Effector CD4-positive, alpha-beta T cell (primary cell): ENCODE data around the gene USP9Y.

Experiments used
- DNase-seq: peaks from one replicate; pipeline ENCODE4 v3.0.0-alpha.2; 2020

USP9Y gene

GRCh38 chrY:12793999-12794398 lies 93.0 kb downstream of the USP9Y start:
- no peak for DNase-seq

GRCh38 chrY:12808046-12808445 lies 107.0 kb downstream of the USP9Y start:
- DNase-seq: no peak

GRCh38 chrY:12809034-12809433 lies 108.0 kb downstream of the USP9Y start:
- no peak for DNase-seq

GRCh38 chrY:12823408-12823807 lies 122.4 kb downstream of the USP9Y start:
- no peak for DNase-seq

- no peak for DNase-seq
Measured at GRCh38 chrY:12826791-12827190, 125.8 kb downstream of the USP9Y start.

- no peak for DNase-seq
Measured at GRCh38 chrY:12833284-12833683, 132.3 kb downstream of the USP9Y start.

- no peak for DNase-seq
Measured at GRCh38 chrY:12837550-12837949, 136.5 kb downstream of the USP9Y start.

GRCh38 chrY:12841368-12841767 lies 140.3 kb downstream of the USP9Y start:
- DNase-seq: no peak

GRCh38 chrY:12846793-12847192 lies 145.8 kb downstream of the USP9Y start:
- no peak for DNase-seq

- DNase-seq: no peak
Measured at GRCh38 chrY:12855791-12856275, 154.8 kb downstream of the USP9Y start.

GRCh38 chrY:12867960-12868359 lies 166.9 kb downstream of the USP9Y start:
- DNase-seq: no peak

GRCh38 chrY:12896973-12897372 lies 195.9 kb downstream of the USP9Y start:
- no peak for DNase-seq

- DNase-seq: no peak
Measured at GRCh38 chrY:12898604-12899003, 197.6 kb downstream of the USP9Y start.

- no peak for DNase-seq
Measured at GRCh38 chrY:12904618-12905516, 203.8 kb downstream of the USP9Y start, which contains the start of gene DDX3Y. Gene DDX3Y, plus strand, starts transcription at chrY:12904868. Its CDS starts 69 bp downstream, at chrY:12904937.

GRCh38 chrY:12905517-12905872 lies 204.5 kb downstream of the USP9Y start:
- no peak for DNase-seq

- no peak for DNase-seq
Measured at GRCh38 chrY:12905895-12906294, 204.9 kb downstream of the USP9Y start.
